Endothelial cell of umbilical vein (primary cell): ENCODE results near the gene KMT5B. TPM values are rescaled to one million over a fixed set of nuclear protein-coding genes. Genes with fewer than 3 reads are reported as not detected.

Experiments
- BruUV-seq: library from RNA; stranded (reverse); fragments of 400-500 nt; replicated peaks from 2 replicates; lab custom pipeline; 2021; lab: Mats Ljungman, UMichigan
- CTCF ChIA-PET: fragments of 300-600, 350-600 bp; sonication (Branson Sonifier 250); formaldehyde crosslinking; loops from one replicate; lab custom pipeline; 2021; ENCODE audit warnings: antibody characterized with exemption, inconsistent platforms; lab: Charles Lee
- POLR2A ChIA-PET: fragments of 300-600, 350-600 bp; sonication (Branson Sonifier 250); formaldehyde crosslinking; loops from one replicate; lab custom pipeline; 2021; ENCODE audit warnings: antibody characterized with exemption, inconsistent platforms; lab: Charles Lee
- DNase-seq: peaks from one replicate; pipeline ENCODE4 v3.0.0-alpha.2; 2011; ENCODE audit warnings: low read depth, low spot score
- FAIRE-seq: peaks from 2 replicates; lab custom pipeline; 2011; peaks lifted over from hg19 to GRCh38; lab: Jason Lieb, UNC
- H2AFZ ChIP-seq: 2 replicates; pipeline ENCODE4 v1.6.0; 2012; ENCODE audit warnings: low read depth, low read length, control low read depth, inconsistent platforms
- H3K27ac ChIP-seq: 2 replicates; pipeline ENCODE4 v1.5.1; 2011; ENCODE audit warnings: low read depth, mild to moderate bottlenecking, control low read depth, low read length, moderate library complexity; ENCODE audit not compliant: insufficient read depth
- H3K27me3 ChIP-seq, 2 experiments: 2 replicates each; pipeline versions ENCODE4 v1.6.0 to v1.6.1; 2011; ENCODE audit warnings: low read length in 2 of 2, mixed read lengths in 1 of 2; ENCODE audit not compliant: control insufficient read depth in 2 of 2, insufficient read depth in 2 of 2
- H3K36me3 ChIP-seq, 2 experiments: 2 replicates in 1 of 2; 3 replicates in 1 of 2; pipeline ENCODE4 v1.5.1; 2011; ENCODE audit warnings: low read length in 2 of 2, mild to moderate bottlenecking in 1 of 2, moderate library complexity in 1 of 2; ENCODE audit not compliant: control insufficient read depth in 2 of 2, insufficient read depth in 2 of 2; ENCODE audit errors: extremely low read depth in 1 of 2
- H3K4me1 ChIP-seq: 3 replicates; pipeline ENCODE4 v1.5.1; 2011; ENCODE audit warnings: mild to moderate bottlenecking, low read length; ENCODE audit not compliant: control insufficient read depth, insufficient read depth; ENCODE audit errors: extremely low read depth
- H3K4me2 ChIP-seq: 2 replicates; pipeline ENCODE4 v1.6.1; 2011; ENCODE audit warnings: low read length, control low read depth, mixed read lengths; ENCODE audit not compliant: insufficient read depth
- H3K4me3 ChIP-seq, 3 experiments: fragments of 200-600 bp in 1 of 3; sonication (generic), shearing (Covaris generic) in 1 of 3; replicated peaks in 1 of 3; 2 replicates each; pipeline ENCODE4 v1.5.1; 2011 to 2016; ENCODE audit warnings: control low read depth in 3 of 3, low read length in 3 of 3, mild to moderate bottlenecking in 2 of 3, inconsistent platforms in 1 of 3, low read depth in 1 of 3, moderate library complexity in 1 of 3; ENCODE audit not compliant: insufficient read depth in 1 of 3
- H3K79me2 ChIP-seq: 2 replicates; pipeline ENCODE4 v1.6.0; 2012; ENCODE audit warnings: low read length, inconsistent platforms; ENCODE audit not compliant: control insufficient read depth, insufficient read depth
- H3K9ac ChIP-seq: replicated peaks from 2 replicates; pipeline ENCODE3; 2011; ENCODE audit warnings: low read length, control low read depth; ENCODE audit not compliant: insufficient read depth; ENCODE audit errors: extremely low read depth
- H3K9me1 ChIP-seq: replicated peaks from 3 replicates; pipeline ENCODE4 v1.6.0; 2011; ENCODE audit warnings: mild to moderate bottlenecking, low read length; ENCODE audit not compliant: control insufficient read depth, insufficient read depth; ENCODE audit errors: extremely low read depth
- H3K9me3 ChIP-seq: replicated peaks from 2 replicates; pipeline ENCODE4 v1.5.1; 2012; ENCODE audit warnings: low read length, inconsistent platforms; ENCODE audit not compliant: control insufficient read depth, insufficient read depth
- H4K20me1 ChIP-seq: replicated peaks from 2 replicates; pipeline ENCODE3; 2011; ENCODE audit warnings: mild to moderate bottlenecking, low read length; ENCODE audit not compliant: control insufficient read depth, insufficient read depth; ENCODE audit errors: extremely low read depth
- CTCF ChIP-seq, 2 donors: IDR thresholded peaks; 1 replicate in 1 of 2; 2 replicates in 1 of 2; pipeline ENCODE4 v1.5.1; 2011; ENCODE audit warnings: low read length in 2 of 2, mild to moderate bottlenecking in 2 of 2, moderate library complexity in 2 of 2, control low read depth in 1 of 2, inconsistent platforms in 1 of 2, low read depth in 1 of 2; ENCODE audit not compliant: insufficient read depth in 1 of 2; ENCODE audit errors: extremely low read depth in 1 of 2
- EZH2 ChIP-seq: IDR thresholded peaks from 2 replicates; pipeline ENCODE4 v1.6.1; 2012; ENCODE audit warnings: borderline replicate concordance, low read depth, mild to moderate bottlenecking, moderate library complexity, low read length, inconsistent platforms; ENCODE audit not compliant: severe bottlenecking
- FOS ChIP-seq: IDR thresholded peaks from 2 replicates; pipeline ENCODE4 v1.6.1; 2011; ENCODE audit warnings: mild to moderate bottlenecking, low read length, moderate library complexity, borderline replicate concordance; ENCODE audit not compliant: insufficient read depth
- GATA2 ChIP-seq: IDR thresholded peaks from 2 replicates; pipeline ENCODE4 v1.7.0; 2011; ENCODE audit warnings: low read depth, mild to moderate bottlenecking, moderate library complexity, mixed read lengths, low read length; ENCODE audit not compliant: insufficient read length, insufficient read depth
- JUN ChIP-seq: IDR thresholded peaks from 2 replicates; pipeline ENCODE4 v1.6.1; 2011; ENCODE audit warnings: borderline replicate concordance, low read depth; ENCODE audit not compliant: insufficient read length, insufficient read depth
- MAX ChIP-seq: IDR thresholded peaks from 2 replicates; pipeline ENCODE4 v1.6.1; 2011; ENCODE audit not compliant: insufficient read depth, insufficient read length
- MYC ChIP-seq: IDR thresholded peaks from one replicate; pipeline ENCODE4 v1.6.1; 2011; ENCODE audit warnings: mild to moderate bottlenecking, low read depth, low read length
- POLR2A ChIP-seq: IDR thresholded peaks from 2 replicates; pipeline ENCODE4 v1.6.1; 2012; ENCODE audit warnings: low read depth, mild to moderate bottlenecking, control low read depth, low read length
- POLR2AphosphoS5 ChIP-seq: IDR thresholded peaks from 2 replicates; pipeline ENCODE4 v1.6.1; 2012; ENCODE audit warnings: low read depth, mild to moderate bottlenecking, control low read depth, low read length, moderate library complexity; ENCODE audit not compliant: insufficient read depth
- dilution Hi-C: fragments of 300-500 bp; cut with MboI; formaldehyde crosslinking; loops from one replicate; pipeline ENCODE4 v1.15.0; 2019; ENCODE audit warnings: low sequenced_read_pairs; ENCODE audit not compliant: extremely low pct_ligation_motif_present
- intact Hi-C: fragments of 100-400 bp; cut with micrococcal nuclease; formaldehyde crosslinking; loops from one replicate; pipeline ENCODE4 v1.10.0; 2022
- polyA plus RNA-seq, 4 experiments: library from polyadenylated mRNA; depleted of rRNA in 3 of 4; stranded (reverse) in 3 of 4; unstranded in 1 of 4; fragments of >200 nt; gene quantifications; 2 replicates each; pipeline versions ENCODE4 v1.2.1 to v1.2.3, GENCODE V29; 2011 to 2012; ENCODE audit warnings: missing spikeins in 1 of 4
- total RNA-seq: library from RNA; stranded (reverse); gene quantifications from 2 replicates; pipeline ENCODE4 v1.2.3, GENCODE V29; 2021

The KMT5B gene
- total and polyA plus RNA-seq, 2 donors (not counting 3 experiments of a cell fraction or from before 2014, with no cell fraction given): 10.1 to 36.3 TPM

- POLR2A ChIA-PET: no interaction called here
- intact Hi-C loops: no loop called here
- FAIRE-seq (no peak), DNase-seq (no peak)
- H3K79me2 ChIP-seq: no peaks in the 10 kb centered on the region
- H3K4me2 ChIP-seq: no peak overlapping the region
- BruUV-seq: no TSS peak
- peaks cover 1 to 6% of the 10 kb centered on the region in 2 experiments for H3K27me3 ChIP-seq
- H3K4me3 ChIP-seq: no peak overlapping the region
- no peaks in the 10 kb centered on the region for H3K4me1 ChIP-seq
- H3K36me3 ChIP-seq: no peaks in the 10 kb centered on the region
- H3K9ac ChIP-seq: no peak overlapping the region
- H3K9me1 ChIP-seq: no peaks in the 10 kb centered on the region
- no peaks in the 10 kb centered on the region for H4K20me1 ChIP-seq
- TF ChIP-seq GATA2 (no peak), MYC (no peak), EZH2 (no peak)
- CTCF ChIA-PET: interaction anchor here (0.7 kb wide), 1 partner anchor 122 kb away, joined by 3 read pairs; no protein-coding TSS in a partner anchor
- H2AFZ ChIP-seq: no peak overlapping the region
- H3K9me3 ChIP-seq: no peaks in the 10 kb centered on the region
- H3K27ac ChIP-seq: no peak overlapping the region
- dilution Hi-C loops: no loop called here
These were observed 10.2 kb upstream of the KMT5B start for GRCh38 chr11:68223275-68223674.

GRCh38 chr11:68221406-68221805 is 8.3 kb upstream of the KMT5B start:
- Histone ChIP-seq H3K36me3 (no peaks in the 10 kb centered on the region), H3K9ac (no peak overlapping the region), H3K27me3 (peaks cover 3 to 6% of the 10 kb centered on the region in 2 experiments), H2AFZ (no peak overlapping the region), H3K79me2 (no peaks in the 10 kb centered on the region), H3K27ac (no peak overlapping the region), H3K9me1 (no peaks in the 10 kb centered on the region), H3K4me2 (no peak overlapping the region), H3K9me3 (no peaks in the 10 kb centered on the region), H3K4me1 (no peaks in the 10 kb centered on the region), H3K4me3 (no peak overlapping the region), H4K20me1 (no peaks in the 10 kb centered on the region)
- FAIRE-seq (no peak), DNase-seq (no peak)
- no TSS peak for BruUV-seq
- intact Hi-C loops (no loop called here), dilution Hi-C loops (no loop called here)
- POLR2A ChIA-PET: no interaction called here
- TF ChIP-seq POLR2AphosphoS5 (no peak), MYC (no peak), MAX (no peak), POLR2A (no peak), JUN (no peak), GATA2 (no peak), FOS (no peak), CTCF (IDR thresholded peaks at IDR 0.05; ENCODE audit: extremely low read depth in 1 of 2, insufficient read depth in 1 of 2, low read depth in 1 of 2, low read length in 2 of 2) (no peak), EZH2 (no peak)
- CTCF ChIA-PET: interaction anchor here (0.6 kb wide), 1 partner anchor 89 kb away, joined by 3 read pairs; no protein-coding TSS in a partner anchor
